Neutrophil (primary cell): Measurements from ENCODE around the gene OCA2.

ENCODE experiments used
- H3K27ac ChIP-seq: fragments of 200-600 bp; sonication (generic); 2 replicates; pipeline ENCODE4 v1.5.1; 2016; ENCODE audit warnings: mild to moderate bottlenecking, moderate library complexity
- H3K27me3 ChIP-seq: fragments of 200-600 bp; sonication (generic); 2 replicates; pipeline ENCODE4 v1.6.0; 2016; ENCODE audit warnings: mild to moderate bottlenecking
- H3K36me3 ChIP-seq: fragments of 200-600 bp; sonication (generic); 2 replicates; pipeline ENCODE4 v1.5.1; 2017
- H3K4me1 ChIP-seq, 2 experiments: fragments of 200-600 bp in 1 of 2; sonication (generic) in 1 of 2; 1 replicate in 1 of 2; 2 replicates in 1 of 2; pipeline versions ENCODE4 v1.5.1 to v1.6.1; 2013 to 2016; ENCODE audit warnings: low read depth in 1 of 2, low read length in 1 of 2, mild to moderate bottlenecking in 1 of 2, moderate library complexity in 1 of 2; ENCODE audit not compliant: control insufficient read depth in 1 of 2, insufficient read depth in 1 of 2
- H3K4me3 ChIP-seq, 2 experiments: fragments of 200-600 bp in 1 of 2; sonication (generic) in 1 of 2; 1 replicate in 1 of 2; 2 replicates in 1 of 2; pipeline ENCODE4 v1.5.1; 2013 to 2016; ENCODE audit warnings: low read depth in 1 of 2, low read length in 1 of 2, mild to moderate bottlenecking in 1 of 2, moderate library complexity in 1 of 2
- H3K9me3 ChIP-seq: fragments of 200-600 bp; sonication (generic); 2 replicates; pipeline ENCODE4 v1.5.1; 2016
- TF ChIP-seq, protein P1 (sequence below): fragments of 200-600 bp; sonication (generic); IDR thresholded peaks from 2 replicates; pipeline ENCODE4 v1.5.1; 2016; ENCODE audit warnings: antibody characterized with exemption

The OCA2 gene

DNA sequence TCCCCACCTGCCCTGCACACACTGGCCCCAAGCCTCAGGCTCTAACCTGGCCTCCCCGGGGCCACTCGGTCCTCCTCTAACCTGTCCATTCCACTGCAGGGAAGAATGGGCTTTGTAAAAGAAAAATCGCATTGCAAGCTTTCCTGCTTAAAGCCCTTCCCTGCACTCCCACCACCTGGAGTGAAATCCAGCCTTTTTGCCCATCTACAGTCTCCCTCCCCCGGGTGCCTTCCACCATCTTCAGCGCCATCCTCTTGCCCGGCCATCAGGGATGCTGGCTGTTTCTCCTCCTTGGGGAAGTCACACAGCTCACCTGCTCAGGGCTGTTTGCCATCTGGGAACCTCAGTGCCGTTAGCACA, 266.9 kb downstream of the OCA2 start:
- no peak overlapping the region for H3K27ac ChIP-seq
- no peak overlapping the region for H3K4me3 ChIP-seq
- H3K9me3 ChIP-seq, result no peaks in the 10 kb centered on the region
- TF ChIP-seq, protein P1, sequence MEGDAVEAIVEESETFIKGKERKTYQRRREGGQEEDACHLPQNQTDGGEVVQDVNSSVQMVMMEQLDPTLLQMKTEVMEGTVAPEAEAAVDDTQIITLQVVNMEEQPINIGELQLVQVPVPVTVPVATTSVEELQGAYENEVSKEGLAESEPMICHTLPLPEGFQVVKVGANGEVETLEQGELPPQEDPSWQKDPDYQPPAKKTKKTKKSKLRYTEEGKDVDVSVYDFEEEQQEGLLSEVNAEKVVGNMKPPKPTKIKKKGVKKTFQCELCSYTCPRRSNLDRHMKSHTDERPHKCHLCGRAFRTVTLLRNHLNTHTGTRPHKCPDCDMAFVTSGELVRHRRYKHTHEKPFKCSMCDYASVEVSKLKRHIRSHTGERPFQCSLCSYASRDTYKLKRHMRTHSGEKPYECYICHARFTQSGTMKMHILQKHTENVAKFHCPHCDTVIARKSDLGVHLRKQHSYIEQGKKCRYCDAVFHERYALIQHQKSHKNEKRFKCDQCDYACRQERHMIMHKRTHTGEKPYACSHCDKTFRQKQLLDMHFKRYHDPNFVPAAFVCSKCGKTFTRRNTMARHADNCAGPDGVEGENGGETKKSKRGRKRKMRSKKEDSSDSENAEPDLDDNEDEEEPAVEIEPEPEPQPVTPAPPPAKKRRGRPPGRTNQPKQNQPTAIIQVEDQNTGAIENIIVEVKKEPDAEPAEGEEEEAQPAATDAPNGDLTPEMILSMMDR, result no peak
- no peaks in the 10 kb centered on the region for H3K36me3 ChIP-seq
- no peaks in the 10 kb centered on the region for H3K4me1 ChIP-seq
- no peaks in the 10 kb centered on the region for H3K27me3 ChIP-seq

DNA sequence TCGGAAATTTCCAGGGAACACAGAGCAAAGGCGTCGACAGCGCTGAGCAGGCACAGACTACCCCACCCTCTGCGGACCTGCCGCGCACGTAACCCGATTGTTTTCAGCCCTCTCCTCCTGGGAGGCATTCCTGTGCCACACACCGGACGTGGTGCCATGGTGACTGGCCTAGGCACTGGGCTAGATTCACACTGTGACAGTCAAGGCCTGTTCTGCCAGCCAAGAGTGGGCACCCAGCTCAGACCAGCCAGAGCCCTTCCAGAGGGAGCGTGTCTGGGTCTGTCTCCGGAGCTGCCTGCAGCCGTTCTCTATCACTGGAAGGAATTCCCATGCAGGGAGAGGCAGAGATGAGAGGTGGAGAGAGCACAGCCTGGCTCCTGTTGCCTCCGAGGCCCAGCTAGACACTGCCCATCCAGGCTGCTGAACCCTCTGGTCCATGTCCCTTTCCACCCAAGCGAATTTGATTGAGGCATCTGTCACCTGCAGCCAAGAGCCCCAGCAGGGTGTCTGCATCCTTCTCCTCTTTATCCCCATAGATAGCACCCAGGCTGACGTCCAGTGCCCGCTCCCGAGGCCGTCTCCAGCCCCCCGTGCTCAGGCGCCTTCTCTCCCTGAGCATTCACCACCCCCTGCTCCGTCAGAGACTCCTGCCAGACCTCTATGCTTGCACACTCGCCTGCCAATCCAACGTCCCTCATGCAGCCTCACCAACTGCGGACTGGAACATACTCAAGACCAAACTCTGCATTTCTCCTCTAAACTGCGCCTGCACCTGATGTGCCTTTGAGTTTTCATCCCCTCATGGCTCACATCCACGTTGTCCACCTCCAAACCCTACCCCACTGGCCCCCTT, 267.5 kb downstream of the OCA2 start:
- TF ChIP-seq, protein P1, result no peak
- Histone ChIP-seq H3K9me3 (no peaks in the 10 kb centered on the region), H3K36me3 (no peaks in the 10 kb centered on the region)

DNA sequence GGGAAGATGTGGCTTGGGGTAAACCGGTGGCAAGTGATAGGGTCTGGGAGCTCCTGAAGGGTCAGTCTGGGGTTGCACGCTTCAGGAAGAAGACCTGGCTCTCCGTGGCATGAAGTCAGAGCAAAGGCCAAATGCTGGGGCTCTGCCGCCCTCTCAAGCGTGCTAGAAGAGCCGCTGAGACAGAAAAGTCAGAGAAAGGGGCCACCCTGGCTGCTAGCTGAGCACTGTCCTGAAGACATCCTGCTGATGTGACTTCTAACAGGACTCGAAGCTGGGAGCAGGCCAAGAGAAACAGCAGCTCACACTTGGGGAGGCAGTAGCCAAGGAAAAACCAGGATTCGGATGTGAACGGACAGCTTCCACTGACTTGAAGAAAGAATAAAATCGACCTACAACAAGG, 270.4 kb downstream of the OCA2 start:
- no peaks in the 10 kb centered on the region for H3K27me3 ChIP-seq

More for the DNA sequence above, 267.5 kb downstream of the OCA2 start:
- Histone ChIP-seq H3K27ac (no peak overlapping the region), H3K27me3 (no peaks in the 10 kb centered on the region), H3K4me1 (no peaks in the 10 kb centered on the region), H3K4me3 (no peak overlapping the region)

DNA sequence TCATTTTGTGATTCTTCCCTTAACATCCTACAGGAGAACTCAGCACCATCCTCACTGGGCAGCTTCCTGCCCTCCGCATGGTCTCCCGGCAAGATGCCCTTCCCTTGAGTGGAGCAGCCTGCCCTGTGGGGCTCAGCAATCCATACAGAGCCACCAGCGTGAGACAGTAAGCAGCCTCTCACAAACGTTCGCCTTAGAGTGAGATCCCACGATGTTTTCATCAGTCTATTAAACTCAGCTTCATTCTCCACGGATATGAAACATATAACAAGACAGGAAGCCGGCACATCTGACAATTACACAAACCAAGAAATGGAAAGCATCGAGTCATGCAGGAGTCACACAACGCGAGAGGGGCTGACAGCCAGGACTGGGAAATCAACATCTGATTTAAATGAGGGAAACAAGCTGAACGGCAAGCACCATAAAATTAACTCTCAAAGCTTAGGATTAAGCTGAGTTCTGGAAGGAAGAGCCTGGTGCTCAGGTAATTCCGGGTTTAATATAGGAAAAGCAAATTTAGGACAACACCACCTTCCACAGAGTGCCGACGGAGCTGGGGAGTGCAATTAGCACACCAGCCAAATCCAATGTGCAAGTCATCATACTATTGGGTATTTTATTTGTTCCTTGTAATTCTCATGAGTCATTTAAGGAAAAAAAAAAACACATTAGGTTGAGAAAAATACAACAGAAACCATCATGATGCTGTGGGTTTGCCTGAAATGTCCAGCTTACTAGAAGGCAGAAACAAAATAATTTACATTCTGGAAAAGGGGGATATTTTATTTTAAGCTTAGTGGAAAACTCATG, 272.0 kb downstream of the OCA2 start:
- Histone ChIP-seq H3K4me3 (no peak overlapping the region), H3K9me3 (no peaks in the 10 kb centered on the region), H3K4me1 (no peaks in the 10 kb centered on the region), H3K27me3 (no peaks in the 10 kb centered on the region), H3K27ac (no peak overlapping the region), H3K36me3 (no peaks in the 10 kb centered on the region)
- TF ChIP-seq, protein P1, result no peak

More for the DNA sequence above, 270.4 kb downstream of the OCA2 start:
- H3K4me3 ChIP-seq, result no peak overlapping the region
- H3K9me3 ChIP-seq, result no peaks in the 10 kb centered on the region
- no peaks in the 10 kb centered on the region for H3K4me1 ChIP-seq
- no peaks in the 10 kb centered on the region for H3K36me3 ChIP-seq
- H3K27ac ChIP-seq, result no peak overlapping the region
- TF ChIP-seq, protein P1, result no peak

DNA sequence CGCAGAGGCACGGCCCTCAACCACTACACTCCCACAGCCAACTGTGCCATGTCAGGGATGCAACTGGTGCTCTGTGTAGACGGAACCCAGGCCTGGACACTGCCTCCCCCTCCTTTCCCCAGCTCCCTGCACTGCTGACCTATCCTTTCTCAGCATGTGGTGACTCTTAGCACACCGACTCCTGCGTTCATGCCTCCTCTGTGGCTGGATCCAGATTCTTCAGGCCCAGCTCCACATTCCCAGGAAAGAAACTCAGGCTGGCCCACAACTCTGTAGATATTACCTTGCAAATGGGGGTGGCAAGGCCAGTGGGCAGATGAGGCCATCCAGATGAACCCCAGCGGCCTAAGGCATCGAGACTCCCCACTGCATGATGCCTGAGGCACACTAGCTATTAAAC, 272.7 kb downstream of the OCA2 start:
- Histone ChIP-seq H3K36me3 (no peaks in the 10 kb centered on the region), H3K27ac (no peak overlapping the region)
- TF ChIP-seq, protein P1, result no peak

More for the DNA sequence above, 272.7 kb downstream of the OCA2 start:
- Histone ChIP-seq H3K27me3 (no peaks in the 10 kb centered on the region), H3K9me3 (no peaks in the 10 kb centered on the region), H3K4me1 (no peaks in the 10 kb centered on the region), H3K4me3 (no peak overlapping the region)
